GM10847 (cell line): ENCODE results near the gene TTPAL.

Experiments used
- POLR2A ChIP-seq: IDR thresholded peaks from 2 replicates; pipeline ENCODE4 v1.6.1; 2011; ENCODE audit not compliant: insufficient read length; ENCODE audit errors: extremely low read depth

The TTPAL gene

GRCh38 chr20:44455126-44455525, 20.5 kb upstream of the TTPAL start:
- no peak for TF ChIP-seq POLR2A

DNA sequence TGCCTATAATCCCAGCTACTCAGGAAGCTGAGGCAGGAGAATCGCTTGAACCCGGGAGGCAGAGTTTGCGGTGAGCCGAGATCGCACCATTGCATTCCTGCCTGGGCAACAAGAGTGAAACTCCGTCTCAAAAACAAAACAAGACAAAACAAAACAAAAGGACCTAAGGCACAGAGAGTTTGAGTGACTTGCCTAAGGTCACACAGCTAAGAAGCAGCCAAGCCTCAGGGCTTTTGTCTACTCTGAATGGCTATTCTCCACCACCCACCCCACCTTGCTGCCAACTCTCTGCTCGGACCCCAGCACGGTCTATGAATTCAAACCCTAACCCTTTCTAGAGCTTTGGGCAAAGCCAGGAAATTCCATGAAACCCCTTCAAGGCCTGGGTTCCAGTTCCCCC, 19.1 kb upstream of the TTPAL start:
- no peak for TF ChIP-seq POLR2A

DNA sequence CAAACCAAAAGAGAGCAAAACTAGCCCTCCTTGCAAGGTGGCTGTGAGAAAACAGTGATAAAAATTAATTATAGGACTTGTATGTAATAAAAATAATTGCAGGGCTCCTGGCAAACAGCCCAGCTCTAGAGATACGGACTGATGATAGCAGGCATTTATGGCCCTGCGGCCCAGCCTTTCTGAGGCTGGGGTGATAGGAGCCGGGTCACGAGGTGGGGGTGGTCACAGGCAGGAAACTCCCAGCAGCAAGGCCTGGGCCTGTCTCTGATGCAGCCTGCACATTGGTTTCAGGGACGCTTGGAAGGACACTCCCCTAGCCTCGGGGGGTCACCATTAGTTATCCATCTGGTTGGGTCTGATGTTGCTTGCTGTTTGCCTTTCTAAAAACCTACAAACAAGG, 18.7 kb upstream of the TTPAL start:
- TF ChIP-seq POLR2A, result no peak

GRCh38 chr20:44459271-44459670, 16.4 kb upstream of the TTPAL start:
- TF ChIP-seq POLR2A, result no peak

GRCh38 chr20:44460795-44461141, 14.9 kb upstream of the TTPAL start:
- TF ChIP-seq POLR2A, result no peak

DNA sequence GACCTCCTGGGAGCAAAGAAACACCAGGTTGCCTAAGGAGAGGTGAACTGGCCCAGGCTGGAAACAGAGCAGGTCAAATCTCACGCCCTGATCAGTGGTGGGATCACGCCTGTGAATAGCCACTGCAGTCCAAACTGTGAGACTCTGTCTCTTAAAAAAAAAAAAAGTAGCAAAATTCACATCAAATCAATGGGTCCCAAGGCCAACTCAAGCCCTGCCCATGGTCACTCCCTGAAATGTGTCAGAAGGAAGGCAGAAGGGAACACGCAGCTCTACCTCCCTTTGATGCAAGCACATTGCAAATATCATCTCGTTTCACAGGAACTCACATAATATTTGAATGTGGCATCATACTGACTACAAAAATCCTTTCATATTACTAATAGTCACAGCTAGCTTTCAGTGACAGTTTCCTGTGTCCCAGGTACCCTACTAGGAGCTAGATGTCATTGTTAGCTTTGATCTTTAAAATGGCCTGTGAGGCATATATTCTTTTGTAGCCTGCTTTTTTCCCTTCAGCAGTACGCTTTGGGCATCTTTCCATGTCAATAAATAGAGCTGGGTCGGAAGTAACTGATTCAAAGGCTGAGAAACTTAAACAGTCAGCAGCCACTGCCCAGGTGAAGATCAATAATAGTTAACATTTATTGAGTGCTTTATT, 14.4 kb upstream of the TTPAL start:
- no peak for TF ChIP-seq POLR2A

GRCh38 chr20:44461803-44462174, 13.9 kb upstream of the TTPAL start:
- no peak for TF ChIP-seq POLR2A

DNA sequence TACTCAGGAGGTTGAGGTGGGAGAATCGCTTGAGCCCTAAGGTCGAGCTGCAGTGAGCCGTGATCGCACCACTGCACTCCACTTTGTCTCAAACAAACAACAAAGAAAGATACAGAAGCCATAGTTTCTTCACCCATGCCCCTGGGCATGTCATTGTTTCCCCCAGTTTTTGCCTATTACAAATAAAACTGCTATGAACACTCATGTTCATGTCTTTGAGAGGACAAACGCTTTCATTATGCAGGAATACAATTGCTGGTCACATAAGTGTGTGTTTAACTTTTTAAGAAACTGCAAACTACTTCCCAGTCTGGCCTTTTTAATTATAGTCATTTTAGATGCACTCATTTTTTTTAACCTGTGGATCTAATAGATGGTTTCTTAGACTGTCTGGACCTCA, 12.2 kb upstream of the TTPAL start:
- TF ChIP-seq POLR2A, result no peak

DNA sequence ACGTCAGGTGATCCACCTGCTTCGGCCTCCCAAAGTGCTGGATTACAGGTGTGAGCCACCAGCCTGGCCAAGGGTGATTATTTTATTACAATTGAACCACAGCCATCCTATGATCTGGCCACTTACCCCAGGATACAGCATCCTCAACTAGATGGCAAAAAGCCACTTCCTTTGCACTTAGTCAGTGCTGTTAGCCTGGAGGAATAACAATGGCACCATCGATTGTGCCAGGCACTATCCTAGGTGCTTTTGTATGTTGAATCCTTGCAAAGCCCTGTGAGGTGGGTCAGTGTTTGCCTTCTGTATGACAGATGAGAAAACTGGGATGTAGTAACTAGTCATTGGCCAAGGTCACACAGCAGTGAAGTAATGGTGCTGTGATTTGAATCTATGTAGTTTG, 11.2 kb upstream of the TTPAL start:
- no peak for TF ChIP-seq POLR2A

DNA sequence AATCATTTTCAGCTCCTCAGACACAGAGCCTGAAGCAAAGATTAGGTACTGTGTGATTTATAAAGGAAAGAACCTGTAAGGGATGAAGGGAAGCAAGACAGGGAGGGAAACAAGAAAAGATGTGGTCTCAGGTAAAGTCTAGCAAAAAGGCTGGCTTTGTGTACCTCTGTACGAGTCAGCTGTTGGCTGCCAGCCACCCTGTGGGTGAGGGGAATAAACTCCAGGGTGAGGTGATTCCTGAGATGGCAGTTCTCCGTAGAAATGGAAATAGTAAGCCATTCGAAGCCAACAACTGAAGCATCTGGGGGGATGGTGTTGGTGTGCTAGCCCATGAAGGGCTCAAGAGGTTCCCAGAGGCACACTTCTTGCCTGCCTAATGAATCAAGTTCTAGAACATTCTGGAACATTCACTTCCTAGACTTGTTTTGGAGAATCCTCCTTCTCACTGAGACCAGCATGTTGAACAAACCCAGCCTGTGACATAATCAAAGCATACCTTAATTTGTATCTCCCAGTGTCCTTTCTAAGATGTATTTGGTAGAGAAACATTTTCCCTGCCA, 10.6 kb upstream of the TTPAL start:
- TF ChIP-seq POLR2A, result no peak

- TF ChIP-seq POLR2A, result no peak
Measured at GRCh38 chr20:44467289-44467883, 8.3 kb upstream of the TTPAL start.

GRCh38 chr20:44468044-44468782, 7.5 kb upstream of the TTPAL start:
- no peak for TF ChIP-seq POLR2A

DNA sequence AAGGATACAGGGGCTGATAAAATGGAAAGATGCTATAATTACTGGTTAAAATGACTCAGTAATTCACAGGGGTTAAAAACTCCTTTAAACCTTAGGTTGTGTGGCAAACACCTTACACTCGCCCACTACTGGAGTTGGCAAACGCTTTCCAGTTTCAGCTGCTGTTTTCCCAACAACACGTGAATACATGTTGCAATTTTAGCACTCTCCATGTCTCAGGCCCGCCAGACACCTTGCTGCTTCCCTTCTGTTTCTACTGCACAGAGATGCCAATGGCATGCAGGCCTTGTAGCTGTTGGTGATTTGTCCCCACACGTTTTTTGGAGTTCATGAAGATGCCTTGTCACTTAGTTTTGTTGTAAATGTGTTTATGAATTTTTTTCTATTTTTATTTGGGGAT, 5.3 kb upstream of the TTPAL start:
- TF ChIP-seq POLR2A, result no peak

DNA sequence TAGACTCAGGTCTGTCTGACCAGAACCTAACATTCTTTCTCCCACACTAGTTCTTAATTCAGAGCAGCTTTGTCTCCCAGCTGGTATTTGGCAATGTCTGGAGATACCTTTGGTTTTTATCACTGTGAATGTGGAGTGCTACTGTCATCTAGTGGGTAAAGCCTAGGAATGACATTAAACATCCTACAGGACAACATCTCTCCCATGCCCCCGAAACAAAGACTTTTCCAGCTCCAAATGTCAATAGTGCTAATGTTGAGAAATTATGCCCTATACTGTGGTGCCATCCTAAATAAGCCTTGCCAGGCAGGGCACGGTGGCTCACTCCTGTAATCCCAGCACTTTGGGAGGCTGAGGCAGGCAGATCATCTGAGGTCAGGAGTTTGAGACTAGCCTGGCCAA, 4.2 kb upstream of the TTPAL start:
- no peak for TF ChIP-seq POLR2A

DNA sequence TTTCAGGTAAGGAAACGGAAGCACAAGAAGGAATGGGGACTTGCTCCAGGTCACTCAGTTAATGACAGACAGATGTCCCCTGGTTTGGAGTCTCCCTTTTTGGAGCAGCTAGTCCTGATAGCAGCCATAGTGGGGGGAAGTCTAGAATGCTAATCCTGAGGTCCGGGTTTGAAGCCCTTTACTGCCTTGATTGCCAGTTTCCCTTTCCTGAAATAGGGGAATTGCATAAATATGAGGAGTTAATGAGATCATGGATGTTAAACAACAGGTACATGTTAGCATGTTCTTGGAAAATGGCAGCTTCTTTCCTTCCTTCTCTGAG, 341 bp upstream of the TTPAL start:
- TF ChIP-seq POLR2A, result no peak

GRCh38 chr20:44477151-44477550, 1.5 kb downstream of the TTPAL start:
- TF ChIP-seq POLR2A, result no peak

DNA sequence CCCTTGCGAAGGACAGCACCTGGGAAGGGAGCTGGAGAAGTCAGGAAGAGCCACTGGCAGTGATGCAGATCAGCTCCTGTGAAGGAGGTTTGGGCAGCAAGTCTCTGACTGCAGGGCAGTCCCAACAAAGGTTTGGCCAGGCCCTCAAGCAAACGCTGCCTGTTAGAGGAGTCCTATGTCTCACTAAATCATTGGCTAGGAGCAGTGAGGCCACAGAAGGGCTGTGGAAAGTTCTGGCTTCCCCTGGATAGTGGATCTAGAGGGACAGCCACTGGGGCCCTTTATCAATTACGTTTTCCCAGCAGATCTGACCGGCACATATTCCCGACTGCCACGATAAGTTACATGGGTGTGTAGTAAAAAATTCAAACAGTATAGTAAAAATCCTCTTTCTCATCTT, 2.5 kb downstream of the TTPAL start:
- no peak for TF ChIP-seq POLR2A

DNA sequence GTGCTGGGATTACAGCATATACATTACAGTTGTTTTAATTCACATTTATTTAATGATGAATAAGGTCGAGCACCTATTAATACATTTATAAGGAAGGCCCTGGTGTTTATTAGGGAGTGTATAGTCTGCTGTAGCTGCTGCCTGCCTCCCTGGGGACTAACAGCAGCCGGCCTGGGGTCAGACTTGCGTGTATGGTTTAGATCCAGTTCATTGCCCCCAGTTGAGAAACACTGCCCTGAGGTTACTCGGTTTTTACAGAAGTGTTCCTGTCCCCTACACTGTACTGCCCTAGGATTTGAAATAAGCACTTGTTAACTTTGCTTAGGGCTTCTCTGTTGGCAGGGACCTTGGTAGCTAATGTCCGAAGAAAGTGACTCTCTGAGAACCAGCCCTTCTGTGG, 4.0 kb downstream of the TTPAL start:
- TF ChIP-seq POLR2A, result no peak
